Raji (cell line): ENCODE results near the gene TNPO3.

ENCODE experiments used
- POLR2A ChIP-seq: IDR thresholded peaks from 2 replicates; pipeline ENCODE4 v1.6.1; 2011; ENCODE audit warnings: low read depth, low read length, control low read depth; ENCODE audit not compliant: insufficient read depth

TNPO3 gene

DNA sequence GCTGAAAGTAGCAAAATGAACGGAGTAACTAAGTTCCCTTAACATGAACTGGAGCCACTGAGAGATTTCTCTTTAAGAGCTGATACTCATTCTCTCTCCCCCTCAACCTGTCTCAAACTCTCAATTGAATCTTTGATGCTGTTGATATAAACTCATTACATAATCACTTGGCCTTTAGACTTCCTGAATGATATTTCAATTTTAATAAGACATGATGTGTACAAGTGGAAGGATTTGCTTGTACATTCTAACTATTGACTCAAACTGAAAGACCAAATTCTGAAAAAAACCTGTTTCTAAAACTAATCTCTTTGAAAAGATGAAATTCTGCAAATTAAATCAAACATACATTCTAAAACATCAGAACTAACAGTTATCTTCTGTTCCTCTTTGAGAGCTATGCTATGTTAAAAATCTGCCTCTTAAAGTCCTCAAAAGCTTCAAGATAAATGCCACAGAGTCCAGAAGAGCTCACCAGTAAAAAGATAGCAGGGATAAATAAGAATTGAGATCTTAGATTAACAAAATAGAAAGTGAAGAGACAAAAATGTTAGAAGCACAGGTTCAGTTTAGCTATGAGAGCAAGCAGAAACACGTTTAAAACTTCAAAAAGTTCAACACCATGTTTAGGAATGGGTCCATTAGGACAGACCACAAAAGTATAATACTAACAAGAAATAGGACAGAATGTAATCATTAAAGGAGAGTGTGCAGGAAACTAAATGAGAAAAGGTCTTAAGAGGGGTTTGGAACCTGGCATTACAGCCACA lies 46.1 kb downstream of the TNPO3 start:
- TF ChIP-seq POLR2A: no peak

DNA sequence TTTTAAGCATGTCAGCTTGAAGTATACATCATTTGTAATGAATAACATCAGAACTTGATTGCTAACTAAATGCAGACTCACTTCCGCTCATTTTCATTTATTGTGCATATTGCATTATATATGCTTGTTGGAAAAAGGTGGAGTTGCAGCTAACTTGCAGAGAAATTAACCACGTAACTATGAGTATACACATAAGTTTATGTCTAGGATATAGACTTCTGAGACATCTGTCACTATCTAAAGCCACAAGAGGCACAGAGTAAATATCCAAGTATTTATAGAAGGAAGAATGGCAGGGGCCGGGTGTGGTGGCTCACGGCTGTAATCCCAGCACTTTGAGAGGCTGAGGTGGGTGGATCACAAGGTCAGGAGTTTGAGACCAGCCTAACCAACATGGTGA lies 47.3 kb downstream of the TNPO3 start:
- no peak for TF ChIP-seq POLR2A

DNA sequence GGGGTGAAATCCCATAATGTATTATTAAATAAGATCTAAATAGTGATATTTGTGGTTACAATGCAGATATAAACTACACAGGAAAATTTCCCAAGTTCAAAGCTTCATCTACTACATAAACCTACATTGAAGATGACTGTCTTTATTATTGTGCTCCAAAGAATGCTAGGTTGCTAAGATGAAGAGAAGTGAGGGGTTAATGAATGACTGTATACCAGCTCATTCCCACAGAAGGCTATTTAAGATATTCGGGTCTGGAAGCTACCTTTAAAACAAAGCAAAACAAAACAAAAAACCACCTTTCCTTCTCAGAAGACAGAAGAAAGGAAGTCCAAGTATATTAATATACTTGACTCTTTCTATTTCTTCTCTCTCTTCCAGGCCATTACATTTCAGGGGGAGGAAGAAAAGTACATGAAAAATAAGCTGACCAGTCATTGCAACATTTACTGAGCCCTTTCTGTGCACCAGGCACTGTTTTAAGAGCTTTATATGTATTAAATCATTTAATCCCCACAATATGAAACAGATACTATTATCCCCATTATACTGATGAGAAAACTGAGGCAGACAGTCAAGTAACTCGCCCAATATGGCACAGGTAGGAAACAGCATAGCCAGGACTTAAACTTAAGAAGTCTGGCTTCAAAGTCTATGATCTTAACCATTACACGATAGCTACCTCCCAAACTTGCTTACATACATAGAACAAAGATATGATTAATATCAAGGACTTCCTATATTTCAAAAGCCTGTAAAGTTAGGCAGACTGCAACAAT lies 48.1 kb downstream of the TNPO3 start:
- no peak for TF ChIP-seq POLR2A

DNA sequence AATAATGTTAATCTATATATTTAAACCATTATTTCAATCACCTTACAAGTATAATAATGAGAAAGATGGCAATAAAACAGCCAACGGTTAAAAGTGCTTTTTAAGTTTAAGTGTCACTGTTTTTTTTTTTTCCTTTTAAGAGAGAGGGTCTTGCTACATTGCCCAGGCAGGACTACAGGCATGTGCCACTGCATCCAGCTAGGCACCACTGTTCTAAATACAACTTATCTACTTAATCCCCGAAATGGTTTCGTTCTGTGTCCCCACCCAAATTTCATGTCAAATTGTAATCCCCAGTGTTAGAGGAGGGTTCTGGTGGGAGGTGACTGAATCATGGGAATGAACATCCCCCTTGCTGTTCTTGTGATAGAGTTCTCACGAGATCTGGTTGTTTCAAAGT lies 49.7 kb downstream of the TNPO3 start:
- TF ChIP-seq POLR2A: no peak

DNA sequence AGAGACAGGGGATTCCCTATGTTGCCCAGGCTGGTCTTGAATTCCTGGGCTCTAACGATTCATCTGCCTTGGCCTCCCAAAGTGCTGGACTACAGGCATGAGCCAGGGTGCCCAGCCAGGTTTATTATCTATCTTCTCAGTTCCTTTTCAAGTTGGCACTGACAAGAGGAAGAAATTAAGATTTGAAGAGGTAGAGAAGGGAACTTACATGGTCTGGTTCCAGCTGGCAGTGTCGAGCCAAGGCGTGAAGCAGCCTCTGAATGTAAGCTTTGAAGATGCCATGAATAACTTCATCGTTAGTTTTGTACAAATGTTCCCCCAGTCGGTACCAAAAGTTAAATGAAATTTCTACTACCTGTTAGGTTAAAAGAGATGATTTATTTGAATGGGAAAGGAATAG lies 57.7 kb downstream of the TNPO3 start:
- TF ChIP-seq POLR2A: no peak

DNA sequence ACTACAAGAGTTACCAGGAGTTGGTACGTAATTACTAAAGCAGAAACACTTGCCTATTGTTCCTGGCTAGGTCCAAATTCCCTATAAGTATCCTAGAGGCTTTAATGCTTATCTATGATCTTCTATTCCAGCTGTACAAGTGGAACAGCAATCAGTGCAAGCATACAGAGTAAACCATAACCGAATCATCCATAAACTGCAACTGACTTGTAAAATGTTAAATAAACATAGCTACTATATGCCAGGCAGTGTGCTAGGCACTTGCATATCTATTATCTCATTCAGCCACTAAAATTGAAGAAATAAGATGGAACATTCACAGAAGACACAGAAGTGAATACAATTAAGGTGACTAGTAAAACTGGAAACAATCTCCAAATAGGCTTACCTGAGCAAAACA lies 61.5 kb downstream of the TNPO3 start:
- no peak for TF ChIP-seq POLR2A

DNA sequence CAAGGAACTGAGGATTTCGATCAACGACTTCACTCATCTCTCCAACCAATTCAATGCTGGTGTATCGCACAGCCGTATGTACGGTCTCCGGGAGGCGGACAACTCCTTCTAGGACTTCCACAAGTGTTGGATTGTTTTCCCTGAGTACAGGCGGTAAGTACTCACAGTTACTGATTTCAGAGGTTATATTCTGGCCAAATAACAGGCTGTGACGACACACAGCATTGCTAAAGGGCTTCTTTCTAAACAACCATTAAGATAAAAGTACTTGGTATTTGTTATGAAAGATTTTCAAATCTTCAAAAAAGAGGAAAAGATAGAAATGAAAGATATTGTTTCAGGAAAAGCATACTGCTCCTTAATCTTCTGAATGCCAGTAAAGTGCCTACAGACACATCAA lies 65.0 kb downstream of the TNPO3 start:
- no peak for TF ChIP-seq POLR2A

DNA sequence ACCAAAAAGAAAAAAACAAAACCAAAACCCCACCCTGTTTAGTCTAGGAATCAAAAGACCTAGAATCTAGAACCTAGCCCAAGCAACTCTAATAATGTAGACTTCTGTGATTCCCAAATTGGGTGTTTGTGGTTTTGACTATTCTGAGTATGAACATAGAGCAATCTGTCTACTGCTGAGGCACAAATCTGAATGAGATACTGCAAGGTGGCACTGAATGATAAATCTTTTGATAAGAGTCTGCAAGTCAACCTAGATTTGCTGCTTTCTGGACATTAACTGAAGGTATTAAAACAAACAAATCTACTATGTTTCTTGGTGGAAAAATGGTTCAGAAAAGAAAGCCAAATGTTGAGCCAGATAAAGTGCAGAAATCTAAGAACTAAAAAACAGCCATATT lies 66.5 kb downstream of the TNPO3 start:
- TF ChIP-seq POLR2A: no peak

DNA sequence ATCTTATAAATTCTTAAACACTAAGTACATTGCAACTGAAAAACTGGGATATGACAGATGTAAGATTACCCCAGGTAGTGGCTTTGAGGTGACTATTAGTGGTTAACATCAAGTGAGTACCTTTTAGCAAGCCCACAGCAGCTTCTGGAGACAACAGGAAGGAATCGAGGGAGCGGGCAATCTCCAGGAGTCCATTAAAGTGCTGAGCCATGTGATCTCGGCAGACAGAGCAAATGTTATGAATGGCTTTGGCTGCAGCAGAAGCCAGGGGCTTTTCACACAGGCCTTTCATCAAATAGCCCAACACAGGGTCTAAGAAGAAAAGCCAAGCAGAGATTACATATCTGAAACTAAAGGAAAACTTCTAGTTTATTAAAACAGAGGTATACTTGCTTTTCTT lies 68.3 kb downstream of the TNPO3 start:
- no peak for TF ChIP-seq POLR2A

DNA sequence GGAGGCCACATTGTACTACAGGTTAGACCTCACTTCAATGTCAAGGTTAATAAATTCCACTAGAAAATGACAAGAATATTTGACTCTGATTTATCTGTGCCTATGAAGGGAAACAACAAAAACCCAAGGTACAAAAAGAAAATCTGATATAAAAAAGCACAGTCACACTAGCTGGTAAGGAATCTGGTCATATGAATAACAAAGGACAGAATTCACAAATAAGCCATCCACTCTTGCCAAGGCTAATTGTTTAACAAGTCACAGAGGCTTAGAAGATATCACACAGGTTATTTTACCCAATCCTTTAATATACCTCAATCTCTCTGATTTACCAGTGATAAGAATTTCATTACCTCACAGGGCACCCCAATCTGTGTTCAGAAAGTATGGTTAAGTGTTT lies 69.3 kb downstream of the TNPO3 start:
- TF ChIP-seq POLR2A: no peak

DNA sequence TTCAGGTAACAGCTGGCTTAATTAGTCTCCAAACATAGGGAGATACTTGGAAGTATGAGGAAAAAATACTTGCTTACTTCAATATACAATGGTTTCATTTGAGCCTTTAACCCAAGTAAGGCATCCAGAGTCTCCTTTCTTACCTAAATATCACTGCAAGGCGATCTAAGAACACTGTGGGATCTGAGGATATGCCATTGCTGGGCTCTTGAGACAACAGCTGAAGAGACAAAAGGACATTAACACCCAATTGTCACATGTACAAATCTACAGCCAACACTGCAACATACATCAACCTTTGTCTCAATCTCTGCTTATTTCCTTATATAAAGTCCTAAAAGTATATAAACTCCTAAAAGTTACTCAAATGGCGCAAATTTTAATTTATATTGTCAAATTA lies 72.8 kb downstream of the TNPO3 start:
- TF ChIP-seq POLR2A: no peak

DNA sequence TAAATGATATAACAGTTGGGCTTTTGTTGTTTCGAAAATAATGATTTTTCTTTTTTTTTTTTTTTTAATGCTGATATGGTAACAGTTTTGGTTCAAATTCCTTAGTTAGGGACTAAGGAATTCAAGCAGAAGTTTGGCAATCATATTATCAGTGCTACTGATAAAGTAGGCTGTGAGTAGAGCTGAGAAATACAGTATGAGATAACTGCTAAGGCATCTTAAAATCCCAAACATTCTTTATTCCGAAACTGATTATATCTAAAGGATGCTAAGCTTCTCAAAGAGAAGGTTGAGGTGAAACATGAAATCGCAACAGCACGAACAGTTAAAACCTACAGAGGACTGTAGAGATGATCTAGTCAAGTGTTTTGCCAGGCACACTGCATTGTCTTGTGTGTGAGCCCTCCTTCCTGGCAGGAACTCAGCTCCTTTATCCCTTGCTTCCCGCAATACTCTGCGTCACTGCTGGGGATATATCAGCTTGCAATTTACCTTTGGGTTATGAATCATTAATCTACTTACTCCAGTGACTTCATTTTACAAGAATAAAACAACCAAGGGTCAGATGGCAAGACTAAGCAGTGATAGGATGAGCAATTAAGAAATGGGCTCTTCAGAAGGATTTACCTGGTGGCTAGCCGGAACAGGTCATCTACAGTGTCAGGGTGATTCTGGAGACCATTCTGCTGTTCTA lies 80.5 kb downstream of the TNPO3 start:
- TF ChIP-seq POLR2A: no peak

DNA sequence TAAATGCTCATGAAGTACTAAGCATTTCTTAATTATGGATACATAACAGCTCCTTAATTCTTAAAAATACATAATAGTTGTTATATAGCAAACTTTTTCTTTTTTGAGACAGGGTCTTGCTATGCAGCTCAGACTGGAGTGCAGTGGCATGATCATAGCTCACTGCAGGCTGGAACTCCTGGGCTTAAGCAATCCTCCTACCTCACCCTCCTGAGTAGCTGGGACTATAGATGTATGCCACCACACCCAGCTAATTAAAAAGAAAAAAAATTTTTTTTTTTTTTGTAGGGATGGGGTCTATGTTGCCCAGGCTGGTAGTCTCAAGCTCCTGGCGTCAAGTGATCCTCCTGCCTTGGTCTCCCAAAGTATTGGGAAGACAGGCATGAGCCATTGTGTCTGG lies 86.3 kb downstream of the TNPO3 start:
- TF ChIP-seq POLR2A: no peak

DNA sequence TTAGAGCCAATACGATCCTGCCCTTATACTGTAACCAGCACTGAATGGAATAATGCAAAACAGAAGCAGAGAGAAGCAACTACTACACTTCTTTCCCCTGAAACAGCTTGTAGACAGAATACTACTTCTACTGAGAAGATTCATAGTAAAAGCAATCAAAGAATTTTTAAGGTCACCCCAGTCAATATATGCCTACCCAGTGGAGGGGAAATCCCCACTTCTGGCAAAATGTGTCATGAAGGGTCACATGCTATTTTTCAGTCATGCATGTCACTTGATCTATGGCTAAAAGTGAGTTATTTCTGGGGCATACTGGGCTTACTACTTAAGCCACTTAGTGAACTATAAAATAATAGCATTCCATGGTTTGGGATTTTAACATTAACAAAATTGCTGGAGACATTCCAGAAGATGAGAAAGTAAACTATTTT lies 91.6 kb downstream of the TNPO3 start:
- TF ChIP-seq POLR2A: no peak

DNA sequence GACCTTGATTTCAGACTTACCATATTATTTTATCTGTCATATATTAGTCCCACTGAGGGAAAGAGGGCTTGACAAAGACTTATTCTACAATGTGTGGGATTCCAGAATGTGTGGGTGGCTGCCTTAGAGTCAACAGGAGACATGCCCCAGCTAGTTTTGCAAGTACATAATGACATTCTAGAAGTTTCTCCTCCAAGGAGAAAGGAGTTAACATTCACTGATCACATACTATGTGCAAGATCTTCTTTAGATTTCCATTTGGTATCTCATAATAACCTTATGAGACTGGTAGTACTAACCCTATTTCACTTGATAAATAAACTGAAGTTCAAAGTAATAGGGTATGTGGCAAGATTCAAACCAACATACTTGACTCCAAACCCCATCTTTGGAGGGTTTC lies 92.0 kb downstream of the TNPO3 start:
- TF ChIP-seq POLR2A: no peak
